ENCODE results near the gene NDRG3. TPM values are rescaled to one million over a fixed set of nuclear protein-coding genes. Genes with fewer than 3 reads are reported as not detected.

NDRG3 gene
- total and polyA plus RNA-seq, 10 of the 15 experiments (the other 5 are each of a cell fraction or from before 2014, with no cell fraction given): 11.2 to 29.7 (median 14.9) TPM

DNA sequence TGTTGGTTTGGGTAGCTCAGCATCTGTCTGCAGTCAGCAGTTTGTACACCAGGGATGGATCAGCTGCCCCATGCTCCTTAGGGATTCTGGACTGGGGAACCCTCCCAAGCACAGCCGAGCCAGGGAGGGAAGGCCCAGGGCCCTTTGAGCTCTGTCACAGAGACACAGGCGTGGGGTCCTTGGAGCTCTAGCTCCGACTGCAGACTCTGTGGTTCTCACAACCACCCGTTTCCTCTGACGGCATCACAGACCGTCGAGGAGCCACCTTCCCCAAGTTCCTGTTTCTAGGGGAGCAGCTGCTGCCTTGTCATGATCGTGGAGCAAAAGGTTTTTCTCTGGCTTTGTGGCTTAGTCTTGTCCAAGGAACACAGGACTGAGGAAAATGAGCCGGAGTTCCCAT, 99.9 kb downstream of the NDRG3 start, which contains the start of gene SLA2:
TSS of gene SLA2 (minus strand) at position 199 of the 400 bp plus-strand sequence. CDS start 4,861 bp downstream, outside the sequence.
- H2AFZ ChIP-seq (ENCODE audit: control insufficient read depth, low read depth, low read length): peak within 1 kb of the TSS; percentile 85
- no peaks in the 10 kb centered on the region for H3K27me3 ChIP-seq (replicated peaks in 1 of 2; ENCODE audit: control insufficient read depth in 2 of 2, insufficient read depth in 2 of 2, low read length in 1 of 2)
- no TSS peak for BruUV-seq (replicated peaks)
- FAIRE-seq: peak; percentile 18
- 0 out of 2 replicates have a peak within 1 kb of the TSS, but pooled peaks have one; percentile 24 for H3K27ac ChIP-seq (ENCODE audit: control insufficient read depth, insufficient read depth)
- ChIA-PET RAD21 (ENCODE audit: unreplicated experiment) (interaction anchor here (1.0 kb wide), 1 partner anchor 36 kb away, joined by 3 read pairs; no protein-coding TSS in a partner anchor), CTCF (interaction anchor here (0.5 to 1.7 kb wide), 7 partner anchors 9 to 242 kb away, joined by 3 to 7 read pairs (median 5); no protein-coding TSS in a partner anchor), SMC1A (ENCODE audit: uncharacterized antibody, unreplicated experiment) (interaction anchor here (0.6 to 1.1 kb wide), 2 partner anchors 20 to 33 kb away, joined by 3 read pairs; no protein-coding TSS in a partner anchor), POLR2A (no interaction called here)
- H3K79me2 ChIP-seq (ENCODE audit: control insufficient read depth, insufficient read depth, low read length): no peaks in the 10 kb centered on the region
- peaks cover 16% of the 10 kb centered on the region for H3K4me1 ChIP-seq (ENCODE audit: control insufficient read depth, insufficient read depth, low read length)
- peak within 1 kb of the TSS; percentile 49 for H3K4me2 ChIP-seq (ENCODE audit: control insufficient read depth, insufficient read depth)
- H3K36me3 ChIP-seq (ENCODE audit: control insufficient read depth in 2 of 2, insufficient read depth in 2 of 2, low read length in 1 of 2): no peaks in the 10 kb centered on the region
- ATAC-seq: peak; percentile 89
- no peaks in the 10 kb centered on the region for H3K9me3 ChIP-seq (replicated peaks; ENCODE audit: control insufficient read depth, insufficient read depth, low read length)
- no peak for DNase-seq (ENCODE audit: low read depth, low spot score)
- H3K4me3 ChIP-seq: no peak within 1 kb of the TSS
- in situ Hi-C loops (cut with MboI) (no loop called here), intact Hi-C loops (cut with micrococcal nuclease; ENCODE audit: unreplicated experiment) (no loop called here)
- peak within 1 kb of the TSS; percentile 4; the same call in 1 of the 2 replicates for H3K9ac ChIP-seq (ENCODE audit: control insufficient read depth, insufficient read depth, low read length)
- 9% methylated on average over 9 of the region's 9 CpGs for WGBS (ENCODE audit: insufficient coverage, insufficient replicate concordance, low lambda C conversion rate, missing lambda C conversion rate)
- H4K20me1 ChIP-seq (ENCODE audit: control insufficient read depth, insufficient read depth): no peaks in the 10 kb centered on the region
- TF ChIP-seq EED (IDR thresholded peaks at IDR 0.05; ENCODE audit: low read depth) (0 out of 2 replicates have a peak, but pooled peaks have one; percentile 42), NBN (IDR thresholded peaks at IDR 0.05) (no peak), IKZF1 (conservative IDR thresholded peaks at IDR 0.05) (peak; percentile 46), SPI1 (IDR thresholded peaks at IDR 0.05; ENCODE audit: borderline replicate concordance, insufficient read depth, low read depth, low read length) (peak; percentile 69; the same call in 1 of the 2 replicates), RUNX3 (IDR thresholded peaks at IDR 0.05; ENCODE audit: low read length) (peak; percentile 50; the same call in 1 of the 2 replicates), MTA2 (IDR thresholded peaks at IDR 0.05; ENCODE audit: low read depth) (no peak), CREM (IDR thresholded peaks at IDR 0.05; ENCODE audit: low read depth) (0 out of 2 replicates have a peak, but pooled peaks have one; percentile 21), POLR2A (IDR thresholded peaks at IDR 0.05; ENCODE audit: low read depth, low read length) (peak; percentile 58; the same call in 1 of the 2 replicates), GABPA (IDR thresholded peaks at IDR 0.05; ENCODE audit: low read depth) (0 out of 2 replicates have a peak, but pooled peaks have one; percentile 23), CREB1 (IDR thresholded peaks at IDR 0.05; ENCODE audit: low read depth) (peak; percentile 51; the same call in 1 of the 2 replicates), CBX5 (IDR thresholded peaks at IDR 0.05; ENCODE audit: low read depth) (no peak)
